WTC11 (cell line): ENCODE results near the gene PTEN. TPM values are rescaled to one million over a fixed set of nuclear protein-coding genes. Genes with fewer than 3 reads are reported as not detected.

Source experiments
- ATAC-seq: fragments of 200-7000 bp; cut with Tn5 transposase; 2 replicates; pipeline ENCODE4 v1.10.0; 2021; ENCODE audit warnings: mild to moderate bottlenecking, moderate library complexity
- CTCF ChIA-PET: fragments of 300-600 bp; sonication (Branson Sonifier 250); formaldehyde crosslinking; loops from one replicate; lab custom pipeline; 2021; ENCODE audit warnings: antibody characterized with exemption; lab: Charles Lee
- POLR2A ChIA-PET: fragments of 350-600 bp; sonication (Branson Sonifier 250); formaldehyde crosslinking; loops from one replicate; lab custom pipeline; 2021; ENCODE audit warnings: antibody characterized with exemption; lab: Charles Lee
- DNase-seq: peaks from one replicate; pipeline ENCODE4 v3.0.0; 2021; ENCODE audit warnings: low spot score
- H3K27ac Mint-ChIP-seq: 2 replicates; pipeline ENCODE4 v1.8.0; 2021; ENCODE audit warnings: mixed read lengths
- H3K27me3 Mint-ChIP-seq: 2 replicates; pipeline ENCODE4 v1.8.0; 2021; ENCODE audit warnings: low read depth, mild to moderate bottlenecking, moderate library complexity, mixed read lengths
- H3K36me3 Mint-ChIP-seq: 2 replicates; pipeline ENCODE4 v1.8.0; 2021; ENCODE audit warnings: mixed read lengths
- H3K4me1 Mint-ChIP-seq: 2 replicates; pipeline ENCODE4 v1.8.0; 2022; ENCODE audit warnings: mixed read lengths
- H3K4me3 Mint-ChIP-seq: 2 replicates; pipeline ENCODE4 v1.8.0; 2021; ENCODE audit warnings: mild to moderate bottlenecking, moderate library complexity, mixed read lengths
- H3K9me3 Mint-ChIP-seq: 2 replicates; pipeline ENCODE4 v1.8.0; 2021; ENCODE audit warnings: mixed read lengths
- ATF1 ChIP-seq: sonication (generic); formaldehyde crosslinking; IDR thresholded peaks from 2 replicates; pipeline ENCODE4 v1.8.1; 2023; ENCODE audit warnings: mild to moderate bottlenecking, moderate library complexity, missing genetic modification reagents
- E2F5 ChIP-seq: sonication (generic); formaldehyde crosslinking; IDR thresholded peaks from 2 replicates; pipeline ENCODE4 v1.8.1; 2022; ENCODE audit warnings: mild to moderate bottlenecking, moderate library complexity, missing genetic modification reagents
- FOXJ3 ChIP-seq: sonication (generic); formaldehyde crosslinking; IDR thresholded peaks from 2 replicates; pipeline ENCODE4 v1.9.0; 2021; ENCODE audit warnings: missing genetic modification reagents, mild to moderate bottlenecking, borderline replicate concordance
- GABPB1 ChIP-seq: sonication (generic); formaldehyde crosslinking; IDR thresholded peaks from 2 replicates; pipeline ENCODE4 v1.8.1; 2023; ENCODE audit warnings: mild to moderate bottlenecking, missing genetic modification reagents
- IRF1 ChIP-seq: sonication (generic); formaldehyde crosslinking; IDR thresholded peaks from 2 replicates; pipeline ENCODE4 v1.8.0; 2023; ENCODE audit warnings: missing genetic modification reagents
- JAZF1 ChIP-seq: fragments of 250-450 bp; sonication (Bioruptor Pico); IDR thresholded peaks from 2 replicates; pipeline ENCODE4 v1.9.0; 2021; ENCODE audit warnings: moderate library complexity, mild to moderate bottlenecking, inconsistent platforms
- MLX ChIP-seq: sonication (generic); formaldehyde crosslinking; IDR thresholded peaks from 2 replicates; pipeline ENCODE4 v1.8.1; 2023; ENCODE audit warnings: mild to moderate bottlenecking, missing genetic modification reagents, moderate library complexity
- MXD4 ChIP-seq: fragments of 250-450 bp; sonication (Bioruptor Pico); IDR thresholded peaks from 2 replicates; pipeline ENCODE4 v1.8.0; 2021; ENCODE audit warnings: mild to moderate bottlenecking, moderate library complexity, borderline replicate concordance
- MYBL2 ChIP-seq: sonication (generic); formaldehyde crosslinking; IDR thresholded peaks from 2 replicates; pipeline ENCODE4 v1.8.1; 2023; ENCODE audit warnings: mild to moderate bottlenecking, moderate library complexity, missing genetic modification reagents
- SOX15 ChIP-seq: fragments of 250-450 bp; sonication (Bioruptor Pico); IDR thresholded peaks from 2 replicates; pipeline ENCODE4 v1.9.0; 2021; ENCODE audit warnings: mild to moderate bottlenecking
- TP53 ChIP-seq: sonication (generic); formaldehyde crosslinking; IDR thresholded peaks from 2 replicates; pipeline ENCODE4 v1.8.1; 2023; ENCODE audit warnings: mild to moderate bottlenecking, missing genetic modification reagents
- total RNA-seq: library from RNA; stranded (reverse); gene quantifications from 3 replicates; pipeline ENCODE4 v1.2.3, GENCODE V29; 2021
- TF ChIP-seq, protein P1 (sequence below): fragments of 250-450 bp; sonication (Bioruptor Pico); conservative IDR thresholded peaks from 2 replicates; pipeline ENCODE4 v1.9.0; 2021; ENCODE audit warnings: mild to moderate bottlenecking
- TF ChIP-seq, protein P2 (sequence below): fragments of 250-450 bp; sonication (Bioruptor Pico); IDR thresholded peaks from 2 replicates; pipeline ENCODE4 v1.9.0; 2021; ENCODE audit warnings: mild to moderate bottlenecking, borderline replicate concordance
- TF ChIP-seq, protein P3 (sequence below): fragments of 250-450 bp; sonication (Bioruptor Pico); IDR thresholded peaks from 2 replicates; pipeline ENCODE4 v2.1.2; 2022; ENCODE audit warnings: mild to moderate bottlenecking, moderate library complexity
- TF ChIP-seq, protein P4 (sequence below): fragments of 250-450 bp; sonication (Bioruptor Pico); IDR thresholded peaks from 2 replicates; pipeline ENCODE4 v1.8.0; 2021; ENCODE audit warnings: mild to moderate bottlenecking

Gene PTEN
- total RNA-seq, 1 experiment from 2014 or later: 54.2 TPM

- TF ChIP-seq, protein P1, sequence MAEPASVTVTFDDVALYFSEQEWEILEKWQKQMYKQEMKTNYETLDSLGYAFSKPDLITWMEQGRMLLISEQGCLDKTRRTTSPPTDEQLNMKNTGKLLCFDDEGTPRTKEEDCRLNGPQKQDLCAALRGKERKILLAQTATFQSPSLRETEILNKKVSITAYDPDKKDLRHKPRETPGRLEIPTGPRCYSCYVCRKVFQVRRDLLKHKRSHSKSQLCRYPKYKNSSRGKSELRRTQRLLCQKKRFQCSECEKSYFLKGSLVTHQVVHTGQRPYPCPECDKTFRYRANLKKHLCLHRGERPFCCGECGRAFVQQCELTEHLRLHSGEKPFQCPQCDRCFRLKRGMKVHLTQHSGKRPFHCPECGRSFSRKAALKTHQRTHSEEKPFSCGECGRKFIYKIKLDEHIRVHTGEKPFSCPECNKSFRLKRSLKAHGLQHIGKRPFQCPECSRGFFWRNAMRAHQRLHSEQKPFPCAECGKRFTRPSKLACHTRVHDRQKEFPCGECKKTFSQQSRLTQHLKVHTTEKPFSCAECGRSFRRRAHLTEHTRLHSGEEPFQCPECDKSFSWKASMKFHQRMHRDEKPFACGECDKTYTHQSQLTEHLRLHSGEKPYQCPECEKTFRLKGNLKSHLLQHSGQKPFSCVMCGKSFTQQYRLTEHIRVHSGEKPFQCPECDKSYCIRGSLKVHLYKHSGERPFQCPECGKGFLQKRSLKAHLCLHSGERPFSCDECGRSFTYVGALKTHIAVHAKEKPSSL: no peak
- TF ChIP-seq, protein P2, sequence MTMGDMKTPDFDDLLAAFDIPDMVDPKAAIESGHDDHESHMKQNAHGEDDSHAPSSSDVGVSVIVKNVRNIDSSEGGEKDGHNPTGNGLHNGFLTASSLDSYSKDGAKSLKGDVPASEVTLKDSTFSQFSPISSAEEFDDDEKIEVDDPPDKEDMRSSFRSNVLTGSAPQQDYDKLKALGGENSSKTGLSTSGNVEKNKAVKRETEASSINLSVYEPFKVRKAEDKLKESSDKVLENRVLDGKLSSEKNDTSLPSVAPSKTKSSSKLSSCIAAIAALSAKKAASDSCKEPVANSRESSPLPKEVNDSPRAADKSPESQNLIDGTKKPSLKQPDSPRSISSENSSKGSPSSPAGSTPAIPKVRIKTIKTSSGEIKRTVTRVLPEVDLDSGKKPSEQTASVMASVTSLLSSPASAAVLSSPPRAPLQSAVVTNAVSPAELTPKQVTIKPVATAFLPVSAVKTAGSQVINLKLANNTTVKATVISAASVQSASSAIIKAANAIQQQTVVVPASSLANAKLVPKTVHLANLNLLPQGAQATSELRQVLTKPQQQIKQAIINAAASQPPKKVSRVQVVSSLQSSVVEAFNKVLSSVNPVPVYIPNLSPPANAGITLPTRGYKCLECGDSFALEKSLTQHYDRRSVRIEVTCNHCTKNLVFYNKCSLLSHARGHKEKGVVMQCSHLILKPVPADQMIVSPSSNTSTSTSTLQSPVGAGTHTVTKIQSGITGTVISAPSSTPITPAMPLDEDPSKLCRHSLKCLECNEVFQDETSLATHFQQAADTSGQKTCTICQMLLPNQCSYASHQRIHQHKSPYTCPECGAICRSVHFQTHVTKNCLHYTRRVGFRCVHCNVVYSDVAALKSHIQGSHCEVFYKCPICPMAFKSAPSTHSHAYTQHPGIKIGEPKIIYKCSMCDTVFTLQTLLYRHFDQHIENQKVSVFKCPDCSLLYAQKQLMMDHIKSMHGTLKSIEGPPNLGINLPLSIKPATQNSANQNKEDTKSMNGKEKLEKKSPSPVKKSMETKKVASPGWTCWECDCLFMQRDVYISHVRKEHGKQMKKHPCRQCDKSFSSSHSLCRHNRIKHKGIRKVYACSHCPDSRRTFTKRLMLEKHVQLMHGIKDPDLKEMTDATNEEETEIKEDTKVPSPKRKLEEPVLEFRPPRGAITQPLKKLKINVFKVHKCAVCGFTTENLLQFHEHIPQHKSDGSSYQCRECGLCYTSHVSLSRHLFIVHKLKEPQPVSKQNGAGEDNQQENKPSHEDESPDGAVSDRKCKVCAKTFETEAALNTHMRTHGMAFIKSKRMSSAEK: no peak
- TF ChIP-seq, protein P3, sequence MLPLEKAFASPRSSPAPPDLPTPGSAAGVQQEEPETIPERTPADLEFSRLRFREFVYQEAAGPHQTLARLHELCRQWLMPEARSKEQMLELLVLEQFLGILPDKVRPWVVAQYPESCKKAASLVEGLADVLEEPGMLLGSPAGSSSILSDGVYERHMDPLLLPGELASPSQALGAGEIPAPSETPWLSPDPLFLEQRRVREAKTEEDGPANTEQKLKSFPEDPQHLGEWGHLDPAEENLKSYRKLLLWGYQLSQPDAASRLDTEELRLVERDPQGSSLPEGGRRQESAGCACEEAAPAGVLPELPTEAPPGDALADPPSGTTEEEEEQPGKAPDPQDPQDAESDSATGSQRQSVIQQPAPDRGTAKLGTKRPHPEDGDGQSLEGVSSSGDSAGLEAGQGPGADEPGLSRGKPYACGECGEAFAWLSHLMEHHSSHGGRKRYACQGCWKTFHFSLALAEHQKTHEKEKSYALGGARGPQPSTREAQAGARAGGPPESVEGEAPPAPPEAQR: no peak
- TF ChIP-seq MYBL2: no peak
- TF ChIP-seq E2F5: no peak
- TF ChIP-seq SOX15: no peak
Observed at GRCh38 chr10:87860816-87861403, 2.5 kb upstream of the PTEN start (continued).

- TF ChIP-seq FOXJ3 (CRISPR knock-in tag): no peak
- 0 out of 2 replicates have a peak, but pooled peaks have one; percentile 38 for TF ChIP-seq ATF1
- no peak for TF ChIP-seq JAZF1 (CRISPR knock-in tag)
- TF ChIP-seq MXD4 (CRISPR knock-in tag): no peak
- TF ChIP-seq SOX15: no peak
- no peak for TF ChIP-seq IRF1 (CRISPR knock-in tag)
- TF ChIP-seq, protein P4, sequence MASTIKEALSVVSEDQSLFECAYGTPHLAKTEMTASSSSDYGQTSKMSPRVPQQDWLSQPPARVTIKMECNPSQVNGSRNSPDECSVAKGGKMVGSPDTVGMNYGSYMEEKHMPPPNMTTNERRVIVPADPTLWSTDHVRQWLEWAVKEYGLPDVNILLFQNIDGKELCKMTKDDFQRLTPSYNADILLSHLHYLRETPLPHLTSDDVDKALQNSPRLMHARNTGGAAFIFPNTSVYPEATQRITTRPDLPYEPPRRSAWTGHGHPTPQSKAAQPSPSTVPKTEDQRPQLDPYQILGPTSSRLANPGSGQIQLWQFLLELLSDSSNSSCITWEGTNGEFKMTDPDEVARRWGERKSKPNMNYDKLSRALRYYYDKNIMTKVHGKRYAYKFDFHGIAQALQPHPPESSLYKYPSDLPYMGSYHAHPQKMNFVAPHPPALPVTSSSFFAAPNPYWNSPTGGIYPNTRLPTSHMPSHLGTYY (CRISPR knock-in tag): 0 out of 2 replicates have a peak, but pooled peaks have one; percentile 14
- no peak for TF ChIP-seq TP53 (CRISPR knock-in tag)
- TF ChIP-seq MLX (CRISPR knock-in tag): no peak
- TF ChIP-seq GABPB1: peak; percentile 47; the same call in 1 of the 2 replicates
- DNase-seq (peak; percentile 56), ATAC-seq (peak; percentile 0; the same call in 1 of the 2 replicates)
- ChIA-PET POLR2A (interaction anchor here (1.2 to 3.0 kb wide), 9 partner anchors 11 to 526 kb away, joined by 3 to 24 read pairs (median 8); partner anchors contain the start of gene ATAD1), CTCF (interaction anchor here (1.3 to 2.8 kb wide), 6 partner anchors 11 to 867 kb away, joined by 3 to 19 read pairs (median 6); no protein-coding TSS in a partner anchor)
- H3K4me1 Mint-ChIP-seq: peaks cover 26% of the 10 kb centered on the region
- no peaks in the 10 kb centered on the region for H3K9me3 Mint-ChIP-seq
- H3K27ac Mint-ChIP-seq: peak overlapping the region; percentile 86
- peaks cover 1% of the 10 kb centered on the region for H3K36me3 Mint-ChIP-seq
- peaks cover 4% of the 10 kb centered on the region for H3K27me3 Mint-ChIP-seq
- H3K4me3 Mint-ChIP-seq: peak overlapping the region; percentile 98
Observed at GRCh38 chr10:87861566-87861952, 1.9 kb upstream of the PTEN start.
